Brain microvascular endothelial cell (primary cell): ENCODE measurements around the gene PROSER2.

ENCODE experiments used
- DNase-seq: peaks from one replicate; pipeline ENCODE4 v3.0.0-alpha.2; 2020
- H3K27ac ChIP-seq: fragments of 250-450 bp; sonication (Bioruptor Pico); 2 replicates; pipeline ENCODE4 v1.5.1; 2020; ENCODE audit warnings: mild to moderate bottlenecking, moderate library complexity
- H3K27me3 ChIP-seq: fragments of 250-450 bp; sonication (Bioruptor Pico); replicated peaks from 2 replicates; pipeline ENCODE4 v1.5.1; 2020; ENCODE audit warnings: mild to moderate bottlenecking
- H3K36me3 ChIP-seq: fragments of 250-450 bp; sonication (Bioruptor Pico); replicated peaks from 2 replicates; pipeline ENCODE4 v1.5.1; 2020; ENCODE audit warnings: mild to moderate bottlenecking
- H3K4me3 ChIP-seq: 2 replicates; pipeline ENCODE4 v1.5.1; 2011; ENCODE audit warnings: low read depth, mild to moderate bottlenecking, control low read depth, low read length, moderate library complexity
- CTCF ChIP-seq: IDR thresholded peaks from 2 replicates; pipeline ENCODE4 v1.5.1; 2011; ENCODE audit warnings: low read depth, mild to moderate bottlenecking, moderate library complexity, low read length, control low read depth, inconsistent platforms; ENCODE audit errors: missing control alignments
- in situ Hi-C: cut with HindIII; loops from 2 replicates; pipeline ENCODE4 v1.10.0; 2017; ENCODE audit warnings: low sequenced_read_pairs, low pct_ligation_motif_present

Gene PROSER2

DNA sequence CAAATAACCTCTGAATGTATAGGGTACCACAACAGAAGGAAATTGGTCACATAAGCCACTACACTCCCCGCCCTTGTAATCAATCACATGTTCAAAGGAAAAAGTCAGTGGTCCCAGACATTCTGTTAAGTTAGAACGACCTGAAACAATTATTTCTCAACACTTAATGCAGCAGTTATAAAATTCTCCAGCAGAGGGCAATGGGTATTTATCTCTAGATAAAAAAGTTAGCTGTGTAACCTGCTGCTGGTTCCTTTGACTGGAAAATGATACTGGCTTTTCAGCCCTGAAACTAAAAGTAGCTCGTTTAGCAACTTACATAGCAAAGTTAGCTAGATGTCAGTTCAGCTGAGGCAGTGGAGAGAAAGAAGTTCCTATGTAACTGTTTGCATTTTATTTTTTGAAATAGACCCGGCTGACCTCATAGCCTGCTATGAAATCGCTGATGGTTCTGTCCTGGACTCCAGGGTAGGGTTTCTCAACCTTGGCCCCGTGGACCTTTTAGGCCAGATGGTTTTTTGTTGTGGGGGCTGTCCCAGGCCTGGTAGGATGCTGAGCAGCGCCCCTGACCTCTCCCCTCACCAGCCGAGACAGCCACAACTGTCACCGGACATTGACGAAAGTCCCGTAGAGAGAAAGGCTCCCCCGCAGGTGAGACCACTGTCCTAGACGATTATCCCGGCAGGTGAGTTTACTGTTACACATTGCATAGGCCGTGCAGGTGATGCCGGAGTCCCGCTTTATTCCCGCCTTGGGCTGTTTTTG is 40.2 kb upstream of the PROSER2 start:
- Histone ChIP-seq H3K4me3 (no peak overlapping the region), H3K27ac (no peak overlapping the region), H3K36me3 (no peaks in the 10 kb centered on the region), H3K27me3 (no peaks in the 10 kb centered on the region)
- peak; percentile 39 for DNase-seq
- TF ChIP-seq CTCF = peak; percentile 42
- in situ Hi-C loops = no loop called here

DNA sequence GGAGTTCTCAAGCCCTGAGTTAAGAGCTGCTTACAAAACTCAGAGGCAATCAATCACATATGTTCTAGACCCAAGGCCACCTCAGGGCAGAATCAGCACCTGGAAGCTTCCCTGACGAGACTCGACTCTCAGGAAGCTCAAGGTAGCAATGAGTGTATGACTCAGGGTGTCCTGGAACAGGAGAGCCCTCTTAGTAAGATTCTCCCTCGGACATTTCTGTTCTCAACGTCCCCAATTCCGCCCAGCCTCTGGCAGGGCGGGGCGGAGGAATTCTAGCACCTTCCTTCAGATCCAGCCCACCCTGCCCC is 39.6 kb upstream of the PROSER2 start:
- Histone ChIP-seq H3K36me3 (no peaks in the 10 kb centered on the region), H3K27ac (no peak overlapping the region), H3K27me3 (no peaks in the 10 kb centered on the region), H3K4me3 (no peak overlapping the region)
- DNase-seq = no peak
- in situ Hi-C loops = no loop called here
- TF ChIP-seq CTCF = no peak

- Histone ChIP-seq H3K27me3 (no peaks in the 10 kb centered on the region), H3K4me3 (no peak overlapping the region), H3K27ac (no peak overlapping the region), H3K36me3 (no peaks in the 10 kb centered on the region)
- no peak for TF ChIP-seq CTCF
- no peak for DNase-seq
- in situ Hi-C loops = no loop called here
Measured at GRCh38 chr10:11787374-11787773, 35.8 kb upstream of the PROSER2 start.

DNA sequence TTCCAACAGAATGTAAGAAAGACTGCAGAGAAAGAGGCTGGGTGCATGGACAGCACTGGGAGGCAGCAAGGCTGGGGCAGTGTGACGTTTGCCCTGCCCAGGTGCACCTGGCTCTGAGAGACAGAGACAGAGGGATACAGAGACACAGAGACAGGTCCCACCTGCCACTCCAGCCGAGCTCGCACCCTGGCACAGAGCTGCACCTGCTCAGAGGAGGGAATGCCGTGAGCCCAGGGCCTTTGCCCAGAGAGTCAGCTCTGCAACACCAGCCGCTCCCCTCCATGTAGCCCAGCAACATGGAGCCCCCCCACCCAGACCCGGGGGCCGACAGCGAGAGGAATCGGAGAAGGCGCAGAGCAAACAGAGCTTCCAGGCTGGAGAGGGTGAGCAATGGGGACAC is 35.3 kb upstream of the PROSER2 start:
- in situ Hi-C loops = no loop called here
- no peaks in the 10 kb centered on the region for H3K36me3 ChIP-seq
- no peak overlapping the region for H3K27ac ChIP-seq
- TF ChIP-seq CTCF = no peak
- H3K27me3 ChIP-seq = no peaks in the 10 kb centered on the region
- DNase-seq = no peak
- H3K4me3 ChIP-seq = no peak overlapping the region

DNA sequence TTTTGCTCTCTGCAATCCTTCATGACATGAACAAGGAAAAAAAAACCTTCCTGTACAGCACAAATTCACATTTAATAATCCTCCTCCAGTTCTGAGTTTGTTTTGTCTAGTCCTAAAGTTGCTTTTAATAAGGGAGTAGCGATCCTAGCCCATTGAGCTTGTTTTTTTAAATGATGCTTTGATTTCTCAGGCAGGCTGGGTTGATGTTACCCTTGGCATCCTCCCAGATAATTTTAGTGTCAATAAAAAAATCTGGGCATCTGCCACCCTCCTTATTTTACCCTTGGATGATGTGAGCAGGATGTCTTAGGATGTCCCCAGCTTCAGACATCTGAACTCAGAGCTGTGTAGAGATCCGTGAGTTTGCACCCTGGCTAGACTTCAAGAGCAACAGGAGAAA is 33.9 kb upstream of the PROSER2 start:
- TF ChIP-seq CTCF = no peak
- Histone ChIP-seq H3K4me3 (no peak overlapping the region), H3K27ac (no peak overlapping the region), H3K36me3 (no peaks in the 10 kb centered on the region), H3K27me3 (no peaks in the 10 kb centered on the region)
- no peak for DNase-seq
- in situ Hi-C loops = no loop called here

DNA sequence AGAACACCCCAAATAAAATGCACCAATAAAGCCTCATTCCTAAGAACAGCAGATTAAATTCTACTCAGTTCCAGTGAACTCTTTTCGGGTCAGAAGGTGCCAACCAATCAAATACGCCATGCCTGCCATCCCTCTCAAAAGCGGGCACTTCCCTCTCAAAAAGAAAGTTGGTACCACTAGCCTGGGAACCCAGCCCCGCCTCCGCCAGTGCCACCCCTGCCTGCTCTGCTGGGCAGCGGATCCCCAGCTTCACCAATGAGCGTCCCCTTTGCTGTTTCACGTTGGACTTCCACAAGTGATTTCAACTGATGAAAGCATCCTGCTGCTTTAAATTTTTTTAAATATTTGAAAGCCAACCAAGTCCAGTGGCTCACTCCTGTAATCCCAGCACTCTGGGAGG is 33.2 kb upstream of the PROSER2 start:
- Histone ChIP-seq H3K27me3 (no peaks in the 10 kb centered on the region), H3K4me3 (no peak overlapping the region), H3K27ac (no peak overlapping the region), H3K36me3 (no peaks in the 10 kb centered on the region)
- in situ Hi-C loops = no loop called here
- DNase-seq = no peak
- no peak for TF ChIP-seq CTCF
